NCI-H526 treated with DMSO at 0.1 percent for 48 hours (cell line): ENCODE data around the gene THRAP3.
"Not testable (repeated sequence)": the region's sequence is repeated elsewhere in the genome, so short reads cannot be mapped to it uniquely, and the experiment has no call there.

Experiments
- DNase-seq: peaks from one replicate; lab custom pipeline; 2025; lab: John Stamatoyannopoulos, UW

THRAP3 gene

GRCh38 chr1:36204347-36204909 is 19.8 kb upstream of the THRAP3 start:
- no peak for DNase-seq

- DNase-seq, result no peak
Observed at GRCh38 chr1:36206323-36206858, 17.9 kb upstream of the THRAP3 start.

DNA sequence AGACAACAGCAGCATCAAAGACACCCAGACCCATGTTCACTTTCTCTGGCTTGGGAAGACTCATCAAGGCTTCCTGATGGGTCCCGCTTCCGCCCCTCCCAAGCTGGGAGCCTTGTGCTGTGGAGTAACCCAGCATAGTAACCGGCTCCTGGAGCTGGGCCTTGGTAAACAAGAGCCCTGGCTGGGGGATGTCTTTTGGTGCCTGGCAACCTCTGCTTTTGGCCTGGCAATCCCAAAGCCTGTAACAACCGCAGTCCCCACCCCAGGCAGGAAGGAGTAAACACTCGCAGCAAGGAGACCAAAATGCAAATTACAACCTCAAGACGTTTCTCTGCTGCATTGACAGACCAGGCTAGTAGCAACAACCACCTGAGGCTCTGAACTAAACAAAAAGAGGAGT is 16.9 kb upstream of the THRAP3 start:
- DNase-seq, result no peak

- no peak for DNase-seq
Observed at GRCh38 chr1:36208978-36209703, 15.1 kb upstream of the THRAP3 start.

- DNase-seq, result no peak
Observed at GRCh38 chr1:36211307-36211706, 12.9 kb upstream of the THRAP3 start.

DNA sequence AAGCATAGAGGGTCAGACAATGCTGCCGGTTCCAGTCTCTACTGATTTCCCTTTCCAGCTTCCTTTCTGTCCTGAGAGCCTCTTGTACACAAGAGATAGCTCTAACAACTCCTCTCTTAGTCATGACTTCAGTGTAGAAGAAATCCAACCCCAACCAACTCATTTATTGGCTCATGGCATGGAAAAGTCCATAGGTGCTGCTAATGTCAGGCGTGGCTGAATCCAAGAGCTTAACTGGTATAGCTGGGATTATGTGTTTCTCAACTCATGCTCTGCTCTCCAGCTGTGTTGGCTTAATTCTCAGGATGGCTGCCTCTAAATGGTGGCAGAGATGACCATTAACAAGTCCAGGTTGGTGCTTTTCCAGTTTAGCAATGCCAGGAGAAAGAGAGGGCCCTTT is 12.4 kb upstream of the THRAP3 start:
- DNase-seq, result no peak

- DNase-seq, result no peak
Observed at GRCh38 chr1:36212782-36213181, 11.5 kb upstream of the THRAP3 start.

DNA sequence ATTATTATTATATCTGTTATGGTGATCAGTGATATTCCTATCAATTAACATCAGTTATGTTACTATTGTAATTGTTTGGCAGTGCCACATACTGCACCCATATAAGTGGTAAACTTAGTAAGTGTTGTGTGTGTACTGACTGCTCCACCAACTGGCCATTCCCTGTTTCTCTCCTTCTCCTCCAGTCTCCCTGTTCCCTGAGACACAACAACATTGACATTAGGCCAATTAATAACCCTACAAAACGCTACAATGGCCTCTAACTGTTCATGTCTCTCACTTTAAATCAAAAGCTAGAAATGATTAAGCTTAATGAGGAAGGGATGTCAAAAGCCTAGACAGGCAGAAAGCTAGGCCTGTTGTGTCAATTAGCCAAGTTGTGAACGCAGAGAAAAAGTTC is 6.6 kb upstream of the THRAP3 start:
- no peak for DNase-seq

DNA sequence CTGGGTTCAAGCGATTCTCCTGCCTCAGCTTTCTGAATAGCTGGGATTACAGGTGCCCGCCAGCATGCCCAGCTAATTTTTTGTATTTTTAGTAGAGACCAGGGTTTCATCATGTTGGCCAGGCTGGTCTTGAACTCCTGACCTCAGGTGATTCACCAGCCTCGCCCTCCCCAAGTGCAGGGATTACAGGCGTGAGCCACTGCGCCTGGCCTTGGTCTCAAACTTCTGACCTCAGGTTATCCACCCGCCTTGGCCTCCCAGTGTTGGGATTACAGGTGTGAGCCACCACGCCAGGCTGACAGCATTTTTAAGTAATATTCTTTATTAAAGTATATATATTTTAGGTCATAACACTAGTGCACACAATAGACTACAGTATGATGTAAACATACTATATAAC is 2.3 kb upstream of the THRAP3 start:
- DNase-seq, result not testable (repeated sequence)

DNA sequence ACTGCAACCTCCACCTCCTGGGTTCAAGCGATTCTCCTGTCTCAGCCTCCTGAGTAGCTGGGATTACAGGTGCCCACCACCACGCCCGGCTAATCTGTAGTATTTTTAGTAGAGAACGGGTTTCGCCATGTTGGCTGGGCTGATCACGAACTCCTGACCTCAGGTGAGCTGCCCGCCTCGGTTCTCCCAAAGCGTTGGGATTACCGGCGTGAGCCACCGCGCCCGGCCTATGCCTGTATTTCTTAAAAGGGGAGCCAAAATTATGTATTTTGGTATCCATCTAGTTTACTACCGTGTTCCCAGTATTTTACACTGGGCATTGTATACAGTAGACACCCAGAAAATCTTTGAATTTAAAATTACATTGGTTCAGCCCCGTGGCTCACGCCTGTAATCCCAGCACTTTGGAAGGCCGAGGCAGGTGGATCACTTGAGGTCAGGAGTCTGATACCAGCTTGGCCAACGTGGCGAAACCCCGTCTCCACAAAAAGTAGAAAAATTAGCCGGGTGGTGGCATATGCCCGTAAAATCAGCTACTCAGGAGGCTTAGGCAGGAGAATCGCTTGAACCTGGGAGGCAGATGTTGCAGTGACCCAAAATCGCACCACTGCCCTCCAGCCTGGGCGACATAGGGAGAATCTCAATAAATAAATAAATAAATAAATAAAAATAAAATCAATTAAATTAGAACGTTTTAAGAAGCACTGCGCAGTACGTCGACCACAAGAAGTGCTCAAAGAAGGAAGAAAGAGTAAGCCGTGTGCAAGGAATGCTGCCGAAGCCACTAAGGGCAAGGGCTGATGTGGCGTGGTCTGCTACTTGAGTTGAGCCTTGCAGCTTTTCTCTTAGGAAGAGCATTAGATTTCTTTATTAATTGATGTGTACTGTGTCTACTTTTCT is 1.5 kb upstream of the THRAP3 start:
- DNase-seq, result peak; percentile 56

DNA sequence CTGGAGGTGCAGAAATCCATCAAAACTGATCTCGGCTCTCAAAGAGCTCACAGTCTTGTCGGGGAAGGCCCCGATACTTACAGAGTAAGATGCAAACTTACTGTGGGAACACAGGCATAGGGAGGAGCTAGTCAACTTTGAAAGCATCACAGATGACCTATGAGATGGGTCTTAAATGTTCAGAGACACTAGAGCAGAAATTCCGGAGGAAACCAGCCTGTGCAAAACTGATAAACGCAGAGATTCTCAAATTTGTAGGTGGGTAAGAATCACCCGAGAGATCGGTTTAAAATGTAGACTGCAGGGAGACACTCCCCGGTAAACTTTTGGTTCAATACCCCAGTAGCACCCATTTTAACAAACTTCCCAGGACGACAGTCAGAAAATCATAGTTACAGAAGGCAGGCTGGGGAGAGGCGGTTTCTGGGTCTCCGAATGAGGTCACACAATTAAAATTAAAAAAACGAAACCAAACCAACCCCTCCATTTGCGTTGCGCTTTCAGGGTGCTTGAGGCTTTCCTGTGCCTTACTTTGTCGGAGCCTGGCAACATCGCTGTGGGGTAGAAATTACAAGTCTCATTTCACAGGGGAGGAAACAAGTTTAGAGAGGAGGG is 755 bp upstream of the THRAP3 start:
- peak; percentile 73 for DNase-seq

DNA sequence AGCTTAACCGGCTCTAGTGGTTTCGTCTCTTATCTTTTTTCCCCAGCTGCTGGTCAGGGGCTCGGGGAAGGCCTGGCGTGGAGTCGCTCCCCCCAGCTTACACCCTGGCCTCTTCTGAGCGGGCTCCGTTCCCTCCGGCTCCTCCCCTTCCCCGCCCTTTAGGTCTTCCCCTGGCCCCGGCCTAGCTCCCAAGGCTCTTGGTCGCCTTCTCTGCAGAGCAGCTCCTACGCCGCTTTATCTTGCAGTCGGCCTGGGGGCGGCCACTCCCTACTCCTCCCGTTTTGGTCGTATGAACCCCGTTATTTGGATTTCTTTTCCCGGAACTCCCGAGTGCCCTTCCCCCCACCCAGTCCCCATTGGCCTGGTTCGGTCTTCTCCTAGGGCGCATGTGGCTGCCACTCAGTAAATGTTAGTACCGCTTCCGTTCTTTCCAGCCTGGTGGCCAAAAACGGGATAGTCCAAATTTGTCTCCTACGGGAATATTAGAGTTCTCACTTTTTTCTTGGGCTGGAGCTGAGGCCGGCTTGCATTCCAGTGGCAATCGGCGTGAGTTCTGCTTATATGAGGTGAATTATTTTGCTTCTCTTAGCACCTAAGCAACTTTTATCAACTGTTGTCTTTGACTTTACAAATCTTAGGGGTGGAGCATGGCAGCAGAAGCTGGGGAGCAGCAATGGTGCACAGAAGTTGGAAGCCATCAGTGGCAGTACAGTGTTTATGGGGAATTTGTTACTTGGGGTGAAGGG is 467 bp downstream of the THRAP3 start:
- DNase-seq, result peak; percentile 81

- DNase-seq, result no peak
Observed at GRCh38 chr1:36225283-36225899, 1.1 kb downstream of the THRAP3 start.

DNA sequence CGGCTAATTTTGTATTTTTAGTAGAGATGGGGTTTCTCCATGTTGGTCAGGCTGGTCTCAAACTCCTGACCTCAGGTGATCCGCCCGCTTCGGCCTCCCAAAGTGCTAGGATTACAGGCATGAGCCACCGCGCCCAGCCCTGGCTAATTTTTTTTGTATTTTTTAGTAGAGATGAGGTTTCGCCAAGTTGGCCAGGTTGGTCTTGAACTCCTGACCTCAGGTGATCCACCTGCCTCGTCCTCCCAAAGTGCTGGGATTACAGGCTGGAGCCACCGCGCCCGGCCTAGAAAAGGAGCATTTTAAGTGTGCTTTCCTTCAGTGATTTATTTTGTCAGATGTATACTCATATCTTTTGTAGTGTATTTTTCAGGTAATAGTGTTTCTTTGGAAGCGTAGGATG is 6.0 kb downstream of the THRAP3 start:
- not testable (repeated sequence) for DNase-seq

DNA sequence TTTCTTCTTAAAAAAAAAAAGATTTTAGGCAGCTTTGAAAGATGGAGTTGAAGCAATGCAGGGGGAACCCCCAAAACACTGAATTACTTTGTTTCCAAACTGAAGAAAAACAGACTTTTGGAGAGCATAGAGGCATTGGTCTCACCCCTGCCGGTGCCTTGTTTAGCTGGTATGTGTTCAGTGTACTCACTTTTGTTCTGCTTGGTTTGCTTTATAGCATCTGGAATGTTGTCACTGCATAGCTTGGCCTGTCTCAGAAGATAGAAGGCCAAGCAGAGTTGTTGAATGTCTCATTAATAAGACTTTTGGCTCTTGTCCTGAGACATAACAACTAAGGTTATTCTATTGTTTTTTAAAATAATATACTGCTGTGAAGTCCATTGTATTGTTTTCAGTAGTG is 6.9 kb downstream of the THRAP3 start:
- no peak for DNase-seq

DNA sequence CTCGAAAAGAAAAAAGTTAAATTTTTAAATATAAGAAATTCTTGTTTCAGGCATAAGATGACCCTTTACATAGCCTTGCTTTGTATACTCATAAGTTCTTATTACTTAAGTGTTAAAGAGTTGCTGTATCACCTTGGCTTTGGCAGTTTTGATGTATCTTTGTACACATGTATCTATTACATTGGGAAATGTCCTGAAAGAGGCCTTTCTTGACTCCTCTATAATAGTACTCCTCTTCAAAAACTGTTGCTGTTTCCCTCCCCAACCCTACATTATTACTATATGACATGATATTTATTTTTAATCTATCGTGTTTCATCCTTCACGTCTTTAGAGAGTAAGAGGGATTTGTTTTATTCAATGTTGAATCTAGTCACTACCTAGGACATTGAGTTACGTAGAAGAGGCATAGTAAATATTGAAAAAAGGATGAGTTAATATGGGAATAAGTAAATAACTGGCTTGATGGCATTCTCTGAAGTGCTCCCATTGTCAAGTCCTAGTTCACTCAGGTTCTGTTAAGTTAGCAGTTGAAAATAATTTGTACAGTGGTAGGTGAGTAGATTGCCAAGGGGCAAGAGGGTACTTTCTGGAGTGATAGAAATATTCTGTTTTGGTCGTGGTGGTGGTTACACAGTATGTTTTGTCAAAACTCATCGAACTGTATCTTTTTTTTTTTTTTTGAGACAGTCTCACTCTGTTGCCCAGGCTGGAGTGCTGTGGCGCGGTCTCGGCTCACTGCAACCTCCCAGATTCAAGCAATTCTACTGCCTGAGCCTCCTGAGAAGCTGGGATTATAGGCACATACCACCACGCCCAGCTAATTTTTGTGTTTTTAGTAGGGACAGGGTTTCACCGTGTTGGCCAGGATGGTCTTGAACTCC is 8.2 kb downstream of the THRAP3 start:
- no peak for DNase-seq

DNA sequence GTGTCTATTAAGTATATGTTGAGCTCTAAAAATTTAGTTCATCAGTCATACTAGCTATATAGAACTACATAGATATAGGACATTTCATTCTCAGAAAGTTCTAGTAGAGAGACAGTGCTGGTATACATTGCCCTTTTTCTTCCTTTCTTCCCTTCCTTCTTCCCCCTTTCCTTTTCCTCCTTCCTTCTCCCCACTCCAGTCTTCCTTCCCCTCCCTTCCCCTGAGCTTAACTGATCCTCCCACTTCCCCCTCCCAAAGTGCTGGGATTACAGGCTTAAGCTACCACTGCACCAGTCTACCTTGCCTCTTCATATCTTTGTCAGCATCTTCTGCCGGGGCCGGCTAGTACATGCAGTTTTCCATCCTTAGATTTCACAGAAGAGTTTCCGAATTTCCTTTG is 12.1 kb downstream of the THRAP3 start:
- no peak for DNase-seq

DNA sequence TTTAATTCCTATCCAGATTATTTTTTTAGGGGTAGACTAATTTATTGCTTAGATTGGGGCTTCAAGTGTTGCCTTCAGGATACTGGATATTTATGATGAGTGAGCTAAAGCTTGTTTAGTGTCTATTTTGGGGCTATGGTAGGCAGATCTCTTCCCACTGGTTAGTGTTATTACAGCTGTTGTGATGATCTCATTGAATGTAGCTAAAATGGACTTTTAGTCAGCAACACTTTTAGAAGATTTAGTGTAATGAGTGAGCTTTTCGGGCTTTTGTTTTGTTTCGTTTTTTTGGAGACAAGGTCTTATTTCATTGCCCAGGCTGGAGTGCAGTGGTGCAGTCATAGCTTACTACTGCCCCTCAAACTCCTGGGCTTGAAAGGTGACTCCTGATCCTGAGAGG is 14.2 kb downstream of the THRAP3 start:
- no peak for DNase-seq

- DNase-seq, result no peak
Observed at GRCh38 chr1:36239941-36240637, 15.8 kb downstream of the THRAP3 start.
